ENCODE data around the gene CRIM1. TPM values are rescaled to one million over a fixed set of nuclear protein-coding genes. Genes with fewer than 3 reads are reported as not detected.

The CRIM1 gene
- total RNA-seq, 4 donors from 2014 or later = 140 to 429 (median 201) TPM

DNA sequence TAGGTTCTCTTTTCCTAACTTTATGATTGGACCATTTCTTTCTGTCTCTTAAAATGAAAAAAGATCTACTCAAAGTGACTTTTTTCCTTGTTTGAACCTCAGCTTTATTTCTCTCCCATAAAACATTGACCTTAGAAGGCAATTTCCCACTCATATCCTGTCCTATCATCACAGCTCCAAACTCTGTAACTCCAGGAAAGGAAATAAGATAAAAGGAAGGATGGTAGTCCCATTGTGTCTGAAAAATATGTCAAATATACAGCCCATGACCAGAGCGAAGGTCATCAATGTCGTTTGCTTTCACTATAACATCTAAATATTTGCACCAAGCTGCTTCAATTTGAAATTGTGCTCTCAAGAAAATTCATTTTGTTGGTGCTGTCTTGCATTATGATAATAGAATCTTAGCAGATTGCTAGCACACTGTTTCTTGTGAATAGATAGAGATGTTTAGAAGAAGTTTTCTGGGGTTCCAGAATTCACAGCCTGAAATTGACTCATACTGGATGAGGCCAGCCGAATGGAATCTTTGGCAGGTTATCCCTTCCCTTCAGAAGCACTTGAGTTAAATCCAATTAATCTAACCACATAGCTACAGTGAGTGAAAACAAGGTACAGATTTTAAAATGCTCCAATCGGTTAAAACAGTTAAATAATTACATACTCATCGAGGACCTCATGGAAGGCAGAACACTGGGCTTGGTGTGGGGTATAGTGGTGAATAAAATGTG, 95.1 kb downstream of the CRIM1 start:
- H3K36me3 ChIP-seq = peaks cover 0 to 26% (median 13%) of the 10 kb centered on the region in 4 donors
- no peak for DNase-seq (ENCODE audit: extremely low spot score)
- WGBS = 44% methylated on average over 5 of the region's 5 CpGs
- H3K4me3 ChIP-seq = no peak overlapping the region
- TF ChIP-seq CTCF (IDR thresholded peaks at IDR 0.05) (no peak), EP300 (IDR thresholded peaks at IDR 0.05) (no peak), POLR2AphosphoS5 (IDR thresholded peaks at IDR 0.05) (no peak), POLR2A (IDR thresholded peaks at IDR 0.05; ENCODE audit: low read depth) (no peak)
- no peaks in the 10 kb centered on the region for H3K27me3 ChIP-seq
- peaks cover 68 to 79% (median 76%) of the 10 kb centered on the region in 4 donors for H3K4me1 ChIP-seq
- intact Hi-C loops (cut with DNase I) = loop anchor here (10.0 kb wide), 1 partner anchor 96 kb away; the partner anchor contains the start of gene CRIM1
- no peaks in the 10 kb centered on the region for H3K9me3 ChIP-seq
- peak overlapping the region; percentile 73 to 80 (median 79) for H3K27ac ChIP-seq (replicated peaks in 1 of 4)

DNA sequence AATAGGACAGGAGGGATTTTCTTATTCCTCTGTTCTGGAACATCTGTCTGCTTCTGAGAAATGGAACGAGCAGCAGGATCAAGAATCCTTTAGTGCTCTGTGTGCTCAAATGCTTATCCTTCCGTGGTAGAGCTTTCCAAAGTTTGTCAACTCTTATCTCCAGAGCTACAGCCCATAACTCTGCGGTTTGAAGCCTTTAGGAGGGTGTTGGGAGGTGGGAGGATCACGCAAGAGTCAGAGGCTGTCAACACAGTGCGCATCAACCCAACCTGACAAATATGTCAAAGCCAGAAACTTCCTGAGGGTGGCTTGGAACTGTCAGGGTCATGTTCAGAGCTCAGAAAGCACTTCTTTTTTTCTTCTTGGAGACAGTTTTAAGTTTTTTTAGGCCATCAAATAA, 95.9 kb downstream of the CRIM1 start:
- H3K36me3 ChIP-seq = peaks cover 0 to 22% (median 11%) of the 10 kb centered on the region in 4 donors
- no peak for DNase-seq (ENCODE audit: extremely low spot score)
- intact Hi-C loops (cut with DNase I) = loop anchor here (10.0 kb wide), 1 partner anchor 97 kb away; the partner anchor contains the start of gene CRIM1
- TF ChIP-seq POLR2AphosphoS5 (IDR thresholded peaks at IDR 0.05) (no peak), POLR2A (IDR thresholded peaks at IDR 0.05; ENCODE audit: low read depth) (no peak)
- H3K27ac ChIP-seq (replicated peaks in 1 of 4) = peak overlapping the region; percentile 73 to 80 (median 79)
- 70% methylated on average over 4 of the region's 5 CpGs for WGBS
- H3K4me3 ChIP-seq = no peak overlapping the region
- H3K27me3 ChIP-seq = no peaks in the 10 kb centered on the region
- no peaks in the 10 kb centered on the region for H3K9me3 ChIP-seq
- H3K4me1 ChIP-seq = peaks cover 76 to 88% (median 83%) of the 10 kb centered on the region in 4 donors

DNA sequence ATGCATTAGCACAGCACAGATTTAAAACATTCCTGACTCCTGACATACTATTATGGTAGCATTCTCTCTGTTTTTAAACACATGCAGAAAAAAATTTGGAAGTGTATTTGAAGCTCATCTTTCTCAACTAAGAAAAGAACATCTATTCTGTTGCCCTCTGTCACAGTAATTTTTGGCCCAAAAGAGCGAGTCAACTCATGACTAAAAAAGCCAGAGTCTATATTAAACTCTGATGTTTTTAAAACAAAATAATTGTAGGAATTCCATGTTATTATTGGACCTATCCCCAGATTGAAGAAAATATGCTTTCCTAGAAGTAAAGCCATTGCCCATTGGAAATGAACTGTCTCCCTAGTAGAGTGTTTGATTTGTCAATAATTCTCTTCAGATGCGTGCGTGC, 96.7 kb downstream of the CRIM1 start:
- intact Hi-C loops (cut with DNase I) = loop anchor here (10.0 kb wide), 1 partner anchor 97 kb away; the partner anchor contains the start of gene CRIM1
- Histone ChIP-seq H3K36me3 (peaks cover 0 to 18% (median 10%) of the 10 kb centered on the region in 4 donors), H3K4me1 (peaks cover 83 to 95% (median 90%) of the 10 kb centered on the region in 4 donors), H3K4me3 (no peak overlapping the region), H3K27me3 (no peaks in the 10 kb centered on the region), H3K9me3 (no peaks in the 10 kb centered on the region), H3K27ac (replicated peaks in 1 of 4) (peak overlapping the region; percentile 73 to 80 (median 79))
- no peak for DNase-seq (ENCODE audit: extremely low spot score)
- WGBS = 31% methylated on average over 3 of the region's 3 CpGs
- TF ChIP-seq EP300 (IDR thresholded peaks at IDR 0.05) = no peak
- no peak for TF ChIP-seq POLR2A (IDR thresholded peaks at IDR 0.05; ENCODE audit: low read depth)
- no peak for TF ChIP-seq CTCF (IDR thresholded peaks at IDR 0.05)
- no peak for TF ChIP-seq POLR2AphosphoS5 (IDR thresholded peaks at IDR 0.05)

DNA sequence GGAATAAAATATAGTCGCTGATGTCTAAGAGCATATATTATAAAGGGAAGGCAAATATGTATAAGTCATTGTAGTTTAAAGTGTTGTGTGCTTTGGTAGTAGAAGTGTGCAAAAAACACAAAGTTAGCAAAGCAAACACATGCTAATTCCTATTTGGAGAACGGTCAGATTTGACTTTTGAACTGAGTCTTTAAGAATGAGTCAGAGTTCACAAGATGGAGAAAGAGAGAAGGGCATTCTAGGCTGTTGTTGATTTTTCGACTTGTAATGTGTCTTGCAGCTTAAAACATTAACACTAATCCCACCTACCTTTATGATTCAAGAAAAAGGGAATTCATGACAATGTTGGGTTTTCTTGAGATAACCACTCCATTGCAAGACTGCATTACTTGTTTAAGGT, 98.1 kb downstream of the CRIM1 start:
- intact Hi-C loops (cut with DNase I) = loop anchor here (10.0 kb wide), 1 partner anchor 99 kb away; the partner anchor contains the start of gene CRIM1
- WGBS = 84% methylated on average over 3 of the region's 3 CpGs
- H3K27me3 ChIP-seq = no peaks in the 10 kb centered on the region
- H3K36me3 ChIP-seq = peaks cover 0 to 16% (median 8%) of the 10 kb centered on the region in 4 donors
- TF ChIP-seq CTCF (IDR thresholded peaks at IDR 0.05) = no peak
- no peak for TF ChIP-seq EP300 (IDR thresholded peaks at IDR 0.05)
- TF ChIP-seq POLR2AphosphoS5 (IDR thresholded peaks at IDR 0.05) = no peak
- peaks cover 82 to 96% (median 92%) of the 10 kb centered on the region in 4 donors for H3K4me1 ChIP-seq
- DNase-seq (ENCODE audit: extremely low spot score) = no peak
- peak overlapping the region in 3 of 4 donors; percentile 28 to 70 (median 66) for H3K27ac ChIP-seq (replicated peaks in 1 of 4)
- no peak overlapping the region for H3K4me3 ChIP-seq
- no peaks in the 10 kb centered on the region for H3K9me3 ChIP-seq

GRCh38 chr2:36455011-36455410, 99.4 kb downstream of the CRIM1 start:
- H3K27ac ChIP-seq (replicated peaks in 1 of 4) = peak overlapping the region; percentile 3 to 70 (median 47)

More at GRCh38 chr2:36455011-36455410, 99.4 kb downstream of the CRIM1 start:
- Histone ChIP-seq H3K9me3 (no peaks in the 10 kb centered on the region), H3K4me3 (no peak overlapping the region), H3K27me3 (no peaks in the 10 kb centered on the region), H3K36me3 (peaks cover 0 to 11% (median 5%) of the 10 kb centered on the region in 4 donors), H3K4me1 (peaks cover 77 to 96% (median 92%) of the 10 kb centered on the region in 4 donors)
- 86% methylated on average over 4 of the region's 4 CpGs for WGBS
- no peak for DNase-seq (ENCODE audit: extremely low spot score)
- intact Hi-C loops (cut with DNase I) = loop anchor here (10.0 kb wide), 1 partner anchor 100 kb away; the partner anchor contains the start of gene CRIM1
- no peak for TF ChIP-seq EP300 (IDR thresholded peaks at IDR 0.05)
- TF ChIP-seq CTCF (IDR thresholded peaks at IDR 0.05) = no peak
- no peak for TF ChIP-seq POLR2A (IDR thresholded peaks at IDR 0.05; ENCODE audit: low read depth)
